MCF 10A (cell line): Measurements from ENCODE around the gene GPX6. TPM values are rescaled to one million over a fixed set of nuclear protein-coding genes. Genes with fewer than 3 reads are reported as not detected.
A peak's percentile ranks its signal among the peaks of the same experiment; 100 is the strongest.

Source experiments
- BruUV-seq: library from RNA; stranded (reverse); fragments of 400-500 nt; replicated peaks from 2 replicates; lab custom pipeline; 2021; lab: Mats Ljungman, UMichigan
- CTCF ChIA-PET: fragments of 300-600 bp; sonication (Branson Sonifier 250); formaldehyde crosslinking; extraction: SDS; loops from one replicate; lab custom pipeline; 2021; ENCODE audit warnings: antibody characterized with exemption, inconsistent platforms; lab: Yijun Ruan, JAX
- POLR2A ChIA-PET: fragments of 300-600, 350-650 bp; sonication (Branson Sonifier 250); formaldehyde crosslinking; extraction: SDS; loops from one replicate; lab custom pipeline; 2020; ENCODE audit warnings: antibody characterized with exemption, inconsistent platforms; lab: Yijun Ruan, JAX
- DNase-seq: peaks from one replicate; pipeline ENCODE4 v3.0.0-alpha.2; 2018; ENCODE audit not compliant: unreplicated experiment
- H3K27ac Mint-ChIP-seq: one replicate; pipeline ENCODE4 v1.8.0; 2022; ENCODE audit warnings: mild to moderate bottlenecking, low read depth, mixed read lengths; ENCODE audit not compliant: unreplicated experiment
- H3K27me3 Mint-ChIP-seq: one replicate; pipeline ENCODE4 v1.8.0; 2022; ENCODE audit warnings: mixed read lengths; ENCODE audit not compliant: insufficient read depth, unreplicated experiment
- H3K36me3 Mint-ChIP-seq: one replicate; pipeline ENCODE4 v1.8.0; 2022; ENCODE audit warnings: mild to moderate bottlenecking, moderate library complexity, mixed read lengths; ENCODE audit not compliant: insufficient read depth, unreplicated experiment
- H3K4me1 Mint-ChIP-seq: one replicate; pipeline ENCODE4 v1.8.0; 2022; ENCODE audit warnings: mixed read lengths; ENCODE audit not compliant: insufficient read depth, unreplicated experiment
- H3K4me3 Mint-ChIP-seq: one replicate; pipeline ENCODE4 v1.8.0; 2022; ENCODE audit warnings: mild to moderate bottlenecking, moderate library complexity, mixed read lengths; ENCODE audit not compliant: unreplicated experiment
- H3K9me3 Mint-ChIP-seq: one replicate; pipeline ENCODE4 v1.8.0; 2022; ENCODE audit warnings: mixed read lengths; ENCODE audit not compliant: unreplicated experiment
- CTCF ChIP-seq: fragments of 200-600 bp; IDR thresholded peaks from one replicate; pipeline ENCODE4 v1.8.0; 2022; ENCODE audit warnings: antibody characterized with exemption, mild to moderate bottlenecking; ENCODE audit not compliant: unreplicated experiment
- intact Hi-C: fragments of 100-400 bp; cut with micrococcal nuclease; formaldehyde crosslinking; loops from 2 replicates; pipeline ENCODE4 v1.14.1; 2022
- total RNA-seq: library from RNA; stranded (reverse); gene quantifications from 2 replicates; pipeline ENCODE4 v1.2.3, GENCODE V29; 2022

Gene GPX6
- total RNA-seq, 1 experiment from 2014 or later: not detected

DNA sequence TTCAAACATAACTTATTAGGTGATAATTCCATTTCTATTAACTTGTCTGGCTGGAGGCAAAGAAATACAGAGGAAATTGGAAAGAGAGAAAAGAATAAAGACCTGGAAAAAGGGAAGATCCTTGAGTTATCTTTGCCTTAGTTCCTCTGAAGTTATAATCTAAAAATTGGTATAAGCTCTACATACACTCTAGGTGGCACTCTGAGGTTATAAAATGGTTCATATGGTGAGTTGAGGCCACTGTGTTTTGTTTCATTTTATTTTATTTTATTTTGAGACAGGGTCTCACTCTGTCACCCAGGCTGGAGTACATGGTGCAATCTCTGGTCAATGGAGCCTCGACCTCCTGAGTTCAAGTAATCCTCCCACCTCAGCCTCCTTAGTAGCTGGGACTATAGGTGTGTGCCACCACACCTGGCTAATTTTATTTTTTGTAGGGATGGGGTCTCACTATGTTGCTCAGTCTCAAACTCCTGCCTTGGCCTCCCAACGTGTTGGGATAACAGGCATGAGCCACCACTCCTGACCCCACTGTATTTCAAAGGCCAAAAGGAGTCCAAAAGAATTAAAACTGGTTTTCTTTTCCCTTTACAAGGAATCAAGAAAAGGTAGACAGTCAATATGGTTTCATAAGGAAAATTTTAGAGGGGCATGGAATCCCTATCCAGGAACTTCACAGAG, 19.4 kb downstream of the GPX6 start:
- H3K9me3 Mint-ChIP-seq: no peaks in the 10 kb centered on the region
- ChIA-PET CTCF (interaction anchor here (0.6 to 3.0 kb wide), 12 partner anchors 9 to 209 kb away, joined by 3 to 20 read pairs (median 3); a partner anchor contains a TSS), POLR2A (interaction anchor here (0.8 to 1.3 kb wide), 2 partner anchors 90 to 187 kb away, joined by 3 to 5 read pairs; a partner anchor contains a TSS)
- TF ChIP-seq CTCF: no peak
- BruUV-seq: no TSS peak
- H3K4me1 Mint-ChIP-seq: no peaks in the 10 kb centered on the region
- intact Hi-C loops: loop anchor here (1.0 kb wide), 1 partner anchor 188 kb away; no protein-coding TSS in a partner anchor
- DNase-seq: peak; percentile 6
- H3K27ac Mint-ChIP-seq: no peak overlapping the region
- no peaks in the 10 kb centered on the region for H3K36me3 Mint-ChIP-seq
- no peak overlapping the region for H3K4me3 Mint-ChIP-seq
- no peaks in the 10 kb centered on the region for H3K27me3 Mint-ChIP-seq

DNA sequence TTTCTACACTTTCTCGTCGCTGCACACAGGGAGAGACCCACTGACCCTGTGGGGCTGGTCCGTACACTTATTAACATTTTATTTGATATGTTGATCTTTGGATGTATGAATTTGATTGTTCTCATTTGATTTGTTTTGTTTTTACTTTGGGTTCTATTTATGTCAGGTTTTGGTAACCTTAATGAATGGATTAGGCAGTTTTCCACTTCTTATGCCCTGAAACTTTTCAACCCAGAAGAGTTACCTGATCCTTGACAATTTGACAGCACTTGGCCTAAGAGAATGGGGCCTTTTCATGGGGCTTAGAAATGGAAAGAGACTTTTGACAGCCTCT, 23.6 kb downstream of the GPX6 start:
- Mint-ChIP-seq H3K9me3 (no peaks in the 10 kb centered on the region), H3K4me3 (no peak overlapping the region), H3K4me1 (peaks cover 5% of the 10 kb centered on the region), H3K36me3 (peaks cover 14% of the 10 kb centered on the region), H3K27ac (no peak overlapping the region), H3K27me3 (no peaks in the 10 kb centered on the region)
- BruUV-seq: no TSS peak
- TF ChIP-seq CTCF: no peak
- ChIA-PET POLR2A (no interaction called here), CTCF (no interaction called here)
- DNase-seq: no peak
- intact Hi-C loops: no loop called here

DNA sequence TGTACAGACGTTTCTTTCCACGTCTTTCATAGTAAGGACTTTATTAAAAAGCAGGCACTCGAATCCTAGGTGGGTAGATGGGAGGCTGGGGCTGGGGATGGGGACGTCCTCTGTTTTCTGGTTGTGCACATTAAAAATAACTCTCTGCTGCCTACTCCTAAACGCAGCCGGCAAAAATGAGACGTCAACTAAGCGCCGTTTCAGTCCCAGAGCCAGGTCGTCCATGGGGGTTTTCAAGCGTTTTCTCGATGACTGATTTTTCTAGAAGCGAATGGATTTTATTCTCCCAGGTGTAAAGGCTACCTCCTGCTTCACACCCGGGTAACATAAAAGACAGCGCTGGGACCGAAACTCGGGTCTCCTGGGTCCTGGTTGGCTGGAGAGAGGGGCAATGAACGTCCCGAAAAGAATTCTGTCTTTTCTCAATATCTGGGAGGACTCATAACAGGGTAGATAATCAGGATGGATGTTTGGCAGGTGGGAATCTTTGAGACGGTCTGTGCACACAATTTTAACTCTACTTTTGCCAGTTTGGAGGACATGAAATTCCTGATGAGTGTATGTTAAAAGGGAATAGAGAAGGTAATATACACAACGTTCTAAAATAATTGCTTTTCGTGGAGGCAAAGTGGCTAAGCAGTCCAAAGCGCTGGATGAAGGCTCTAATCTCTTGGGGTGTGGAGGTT, 25.2 kb downstream of the GPX6 start:
- H3K4me3 Mint-ChIP-seq: peak overlapping the region; percentile 86
- peak overlapping the region; percentile 97 for H3K27ac Mint-ChIP-seq
- H3K27me3 Mint-ChIP-seq: no peaks in the 10 kb centered on the region
- intact Hi-C loops: no loop called here
- no peak for DNase-seq
- BruUV-seq: TSS peak; percentile 76
- TF ChIP-seq CTCF: no peak
- no peaks in the 10 kb centered on the region for H3K9me3 Mint-ChIP-seq
- peaks cover 14% of the 10 kb centered on the region for H3K36me3 Mint-ChIP-seq
- ChIA-PET CTCF (no interaction called here), POLR2A (no interaction called here)
- peaks cover 5% of the 10 kb centered on the region for H3K4me1 Mint-ChIP-seq

- Mint-ChIP-seq H3K4me3 (peak overlapping the region; percentile 86), H3K27ac (peak overlapping the region; percentile 97), H3K27me3 (no peaks in the 10 kb centered on the region), H3K9me3 (no peaks in the 10 kb centered on the region), H3K36me3 (peaks cover 14% of the 10 kb centered on the region), H3K4me1 (peaks cover 5% of the 10 kb centered on the region)
- BruUV-seq: no TSS peak
- peak; percentile 88 for DNase-seq
- ChIA-PET CTCF (interaction anchor here (1.1 kb wide), 1 partner anchor 49 kb away, joined by 3 read pairs; no protein-coding TSS in a partner anchor), POLR2A (interaction anchor here (0.6 to 2.6 kb wide), 10 partner anchors 11 to 680 kb away, joined by 3 to 14 read pairs (median 4); partner anchors contain the start of gene TRIM27)
- intact Hi-C loops: loop anchor here (2.0 kb wide), 1 partner anchor 97 kb away; a partner anchor contains a TSS
- no peak for TF ChIP-seq CTCF
Observed at GRCh38 chr6:28489366-28490204, 26.0 kb downstream of the GPX6 start.
